ENCODE measurements around the gene EOLA2.

DNA sequence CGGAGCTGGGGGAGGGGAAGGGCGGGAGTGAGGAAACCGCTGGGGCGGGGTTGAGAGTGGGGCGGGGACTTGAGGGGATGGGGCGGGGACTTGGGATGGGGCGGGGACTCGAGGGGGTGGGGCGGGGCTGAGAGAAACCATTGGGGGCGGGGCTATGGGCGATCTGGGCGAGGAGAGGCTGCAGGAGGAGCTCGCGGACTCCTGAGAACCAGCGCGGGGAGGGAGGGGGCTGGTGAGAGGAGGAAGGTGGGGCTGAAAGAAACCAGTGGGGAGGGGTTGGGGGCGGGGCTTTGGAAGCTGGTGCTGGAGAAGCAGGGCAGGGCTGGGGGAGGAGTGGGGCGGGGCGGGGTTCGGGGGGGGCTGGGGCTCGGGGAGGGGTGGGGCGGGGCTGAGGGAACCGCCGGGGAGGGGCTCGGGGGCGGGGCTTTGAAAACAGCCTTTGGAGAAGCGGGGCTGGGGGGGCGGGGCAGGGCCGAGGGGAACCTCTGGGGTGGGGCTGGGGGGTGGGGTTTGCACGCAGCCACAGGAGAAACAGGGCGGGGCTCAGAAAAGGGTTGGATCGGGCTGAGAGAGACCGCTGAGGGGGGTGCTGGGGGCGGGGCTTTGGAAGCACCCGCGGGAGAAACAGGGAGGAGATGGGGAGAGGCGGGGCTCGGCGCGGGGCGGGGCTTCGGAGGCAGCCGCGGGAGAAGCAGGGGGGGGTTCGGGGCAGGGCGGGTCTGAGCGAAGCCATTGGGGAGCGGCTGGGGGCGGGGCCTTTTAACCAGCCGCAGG is 777 bp upstream of the EOLA2 start:
- TF ChIP-seq, protein P1, sequence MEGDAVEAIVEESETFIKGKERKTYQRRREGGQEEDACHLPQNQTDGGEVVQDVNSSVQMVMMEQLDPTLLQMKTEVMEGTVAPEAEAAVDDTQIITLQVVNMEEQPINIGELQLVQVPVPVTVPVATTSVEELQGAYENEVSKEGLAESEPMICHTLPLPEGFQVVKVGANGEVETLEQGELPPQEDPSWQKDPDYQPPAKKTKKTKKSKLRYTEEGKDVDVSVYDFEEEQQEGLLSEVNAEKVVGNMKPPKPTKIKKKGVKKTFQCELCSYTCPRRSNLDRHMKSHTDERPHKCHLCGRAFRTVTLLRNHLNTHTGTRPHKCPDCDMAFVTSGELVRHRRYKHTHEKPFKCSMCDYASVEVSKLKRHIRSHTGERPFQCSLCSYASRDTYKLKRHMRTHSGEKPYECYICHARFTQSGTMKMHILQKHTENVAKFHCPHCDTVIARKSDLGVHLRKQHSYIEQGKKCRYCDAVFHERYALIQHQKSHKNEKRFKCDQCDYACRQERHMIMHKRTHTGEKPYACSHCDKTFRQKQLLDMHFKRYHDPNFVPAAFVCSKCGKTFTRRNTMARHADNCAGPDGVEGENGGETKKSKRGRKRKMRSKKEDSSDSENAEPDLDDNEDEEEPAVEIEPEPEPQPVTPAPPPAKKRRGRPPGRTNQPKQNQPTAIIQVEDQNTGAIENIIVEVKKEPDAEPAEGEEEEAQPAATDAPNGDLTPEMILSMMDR (IDR thresholded peaks at IDR 0.05), result no peak
- no peak for TF ChIP-seq POLR2A (IDR thresholded peaks at IDR 0.05)
